ENCODE measurements around the gene ESRRB.

The ESRRB gene

DNA sequence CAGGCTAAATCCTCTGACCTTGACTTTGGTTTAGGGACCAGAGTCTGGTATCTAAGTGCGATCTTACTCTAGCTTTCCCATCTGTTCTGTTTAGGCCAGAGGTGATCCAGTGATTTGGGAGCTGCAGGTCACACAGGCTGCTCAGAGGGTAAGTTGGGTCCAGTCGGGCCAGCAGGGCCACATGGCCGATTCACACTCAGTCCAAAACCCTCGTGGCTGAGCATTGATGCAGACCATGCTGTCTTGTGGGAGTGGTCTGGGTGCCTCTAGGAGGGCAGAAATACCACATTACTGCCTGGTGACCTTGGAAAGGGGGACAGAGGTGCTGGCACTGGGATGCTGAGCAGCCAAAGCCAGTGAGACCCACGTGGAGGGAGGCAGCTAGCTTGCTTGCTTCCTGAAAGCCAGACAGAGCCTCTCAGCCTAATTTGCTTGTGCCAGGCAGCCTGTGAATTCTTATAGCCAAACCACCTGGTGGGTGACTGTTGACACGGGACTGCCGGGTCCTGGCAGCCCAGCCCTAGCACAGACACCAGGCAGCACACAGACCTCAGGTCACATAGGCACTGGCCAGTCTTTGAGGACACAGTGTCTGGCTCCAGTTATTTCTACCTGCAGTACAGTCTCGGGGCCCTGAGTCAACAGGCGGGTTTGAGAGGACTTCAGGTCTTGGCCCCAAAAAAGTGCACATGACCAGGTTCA is 31.7 kb downstream of the ESRRB start:
- DNase-seq: no peak

DNA sequence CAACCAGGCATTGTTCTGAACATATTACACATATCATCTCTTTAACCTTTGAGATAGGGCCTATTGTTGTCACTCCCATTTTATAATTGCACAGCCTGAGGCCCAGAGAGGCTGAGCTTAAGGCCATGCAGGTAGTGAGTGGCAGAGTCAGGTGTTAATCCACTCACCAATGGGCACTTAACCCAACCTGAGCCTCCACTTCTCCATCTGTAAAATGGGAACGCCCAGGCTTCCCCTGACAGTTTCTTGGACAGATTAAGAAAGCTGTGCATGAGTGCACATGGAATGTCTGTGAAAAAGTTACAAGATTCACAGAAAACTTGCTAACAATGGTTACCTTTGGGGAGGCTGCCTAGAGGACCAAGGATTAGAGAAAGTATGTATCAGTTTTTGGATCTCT is 32.9 kb downstream of the ESRRB start:
- DNase-seq: no peak

DNA sequence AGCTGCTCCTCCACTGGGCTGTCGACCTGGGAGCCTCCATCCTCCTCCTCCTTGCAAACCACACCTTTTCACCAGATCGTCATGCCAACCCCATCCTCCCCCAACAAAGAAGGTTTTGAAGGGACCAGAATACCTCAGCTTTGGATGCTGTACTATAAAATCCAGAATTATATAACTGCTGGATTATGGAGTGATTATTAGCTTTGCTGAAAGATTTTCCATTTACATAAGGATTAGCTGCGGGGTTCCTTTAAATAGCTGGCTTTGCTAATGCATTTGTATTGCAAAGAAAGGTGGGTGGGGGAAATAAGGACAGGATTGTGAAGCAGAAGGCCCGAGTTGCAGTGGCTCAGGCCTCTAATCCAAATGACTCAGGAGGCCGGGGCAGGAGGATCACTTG is 36.6 kb downstream of the ESRRB start:
- DNase-seq: no peak

DNA sequence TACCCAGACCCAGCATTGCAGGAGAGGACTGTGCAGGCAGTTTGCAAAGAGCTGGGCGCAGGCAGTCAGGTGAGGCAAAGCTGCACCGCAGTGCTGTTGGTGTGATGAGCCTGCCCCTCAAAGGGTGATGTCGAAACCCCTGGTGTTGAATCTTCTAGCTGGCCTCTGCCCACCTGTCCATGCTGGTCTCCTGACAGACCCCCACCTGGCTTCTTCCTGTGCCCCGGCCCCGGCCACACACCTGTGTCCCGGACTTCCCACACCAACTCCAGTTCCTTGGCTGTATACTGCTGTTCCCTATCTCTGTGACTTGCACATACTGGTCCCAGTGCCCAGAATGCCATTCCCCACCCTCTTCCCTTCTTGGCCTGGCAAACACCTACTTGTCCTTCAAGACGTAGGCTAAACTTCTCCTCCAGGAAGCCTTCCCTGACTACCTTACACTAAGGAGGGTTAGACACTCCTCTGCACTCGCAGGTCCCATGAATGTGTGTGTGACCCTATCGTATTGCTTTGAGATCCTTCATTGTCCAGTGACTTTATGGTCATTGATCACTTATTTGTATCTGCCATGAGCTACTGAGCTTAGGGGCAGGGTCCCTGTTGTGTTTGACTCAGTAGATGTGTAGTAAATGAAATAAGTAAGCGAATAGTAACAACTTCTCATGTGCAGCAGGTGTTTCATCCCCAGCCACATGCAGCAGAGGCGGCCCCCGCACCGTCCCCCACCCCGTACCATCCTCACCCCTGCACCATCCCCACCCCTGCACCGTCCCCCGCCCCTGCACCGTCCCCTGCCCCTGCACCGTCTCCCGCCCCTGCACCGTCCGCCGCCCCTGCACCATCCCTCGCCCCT is 37.4 kb downstream of the ESRRB start:
- DNase-seq: no peak

DNA sequence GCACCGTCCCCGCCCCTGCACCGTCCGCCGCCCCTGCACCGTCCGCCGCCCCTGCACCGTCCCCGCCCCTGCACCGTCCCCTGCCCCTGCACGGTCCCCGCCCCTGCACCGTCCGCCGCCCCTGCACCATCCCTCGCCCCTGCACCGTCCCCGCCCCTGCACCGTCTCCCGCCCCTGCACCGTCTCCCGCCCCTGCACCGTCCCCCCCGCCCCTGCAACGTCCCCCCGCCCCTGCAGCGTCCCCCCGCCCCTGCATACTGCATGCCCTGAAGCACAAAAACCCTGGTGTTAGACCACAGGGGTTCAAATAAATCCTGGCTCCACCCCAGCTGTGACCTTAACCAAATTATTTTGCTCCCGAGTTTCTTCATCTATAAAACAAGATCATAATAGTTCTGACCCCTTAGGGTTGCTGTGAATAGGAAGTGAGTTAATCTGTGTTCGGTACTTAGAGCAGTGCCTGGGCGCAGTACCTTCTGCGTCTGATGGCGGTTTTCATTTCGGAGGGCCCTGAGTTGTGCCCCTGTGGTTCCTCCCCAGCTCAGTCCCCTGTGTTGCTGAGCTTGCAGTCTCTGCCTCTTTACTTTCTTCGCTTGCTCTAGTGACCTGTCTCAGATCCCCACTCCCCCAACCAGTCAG is 38.1 kb downstream of the ESRRB start:
- DNase-seq: no peak

DNA sequence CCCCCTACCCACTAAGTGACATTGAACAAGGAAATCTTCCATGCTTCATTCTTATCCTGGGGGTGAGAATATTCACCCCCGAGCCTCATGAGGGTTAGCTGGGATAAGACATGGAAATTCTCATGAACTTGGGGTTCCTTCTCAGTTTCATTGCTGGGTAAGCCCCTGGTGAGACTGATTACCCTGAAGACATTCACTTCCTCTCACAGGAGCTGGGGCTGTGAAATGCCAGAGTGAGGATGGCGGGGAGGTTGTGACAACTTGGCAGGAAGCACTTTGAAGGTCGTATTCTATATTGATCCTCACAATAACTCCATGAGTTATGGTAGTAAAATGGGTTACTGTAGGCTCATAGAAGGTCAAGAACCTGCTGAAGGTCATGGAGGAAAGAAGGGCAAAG is 43.5 kb downstream of the ESRRB start:
- no peak for DNase-seq

DNA sequence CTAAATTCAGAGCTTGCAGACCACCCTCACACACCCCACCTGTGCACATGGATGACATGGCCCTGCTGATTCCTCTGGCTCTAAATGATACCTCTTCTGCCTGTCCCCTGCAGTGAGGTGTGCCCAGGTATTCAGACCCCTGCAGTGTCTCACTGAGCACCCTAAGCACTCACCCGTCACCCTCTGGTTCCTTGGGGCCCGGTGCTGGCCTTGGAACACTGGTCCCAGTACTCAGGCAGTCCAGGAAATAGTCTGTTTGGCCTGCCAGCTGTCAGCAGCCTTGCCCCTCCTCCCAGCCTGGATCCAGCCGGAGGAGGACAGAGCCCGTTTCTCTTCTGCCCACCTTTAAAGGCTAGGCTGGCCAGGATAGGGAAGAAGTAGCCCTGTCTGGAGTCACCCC is 44.9 kb downstream of the ESRRB start:
- DNase-seq: no peak

DNA sequence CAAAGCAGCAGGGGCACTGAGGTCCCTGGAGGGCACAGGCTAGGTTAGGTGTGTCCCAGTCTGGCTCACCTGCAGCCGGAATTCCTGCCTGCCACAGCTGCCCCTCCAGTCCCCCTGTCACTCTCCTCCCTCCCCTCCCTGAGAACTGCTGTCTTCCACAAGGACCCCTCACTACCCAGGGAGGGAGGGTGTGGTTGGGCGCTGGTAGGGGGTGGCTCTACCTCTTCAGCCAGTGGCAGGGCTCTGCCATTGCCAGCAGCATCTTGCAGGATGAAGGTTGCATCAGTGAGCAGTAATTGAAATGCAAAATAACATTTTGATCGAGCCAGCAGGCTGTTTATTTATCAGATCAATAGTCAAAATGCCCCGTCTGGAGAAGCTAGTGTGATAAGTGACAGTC is 45.7 kb downstream of the ESRRB start:
- DNase-seq: no peak

DNA sequence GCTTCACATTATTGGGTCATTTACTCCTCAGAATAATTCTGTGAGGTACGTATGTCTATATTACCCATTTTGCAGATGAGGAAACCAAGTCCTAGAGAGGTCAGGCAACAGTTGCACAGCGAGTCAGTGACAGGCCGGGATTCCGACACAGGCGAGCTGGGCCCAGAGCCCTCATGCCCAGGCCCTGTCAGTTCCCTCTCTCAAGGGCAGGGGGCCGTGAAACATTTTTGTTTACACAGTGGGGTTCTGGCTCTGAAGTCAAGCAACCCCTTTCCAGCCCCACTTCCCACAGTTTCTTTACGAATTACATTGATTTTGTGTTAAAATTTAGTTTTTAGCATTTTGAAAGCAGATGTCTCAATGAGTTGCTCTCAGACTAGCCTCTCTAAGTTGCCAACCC is 46.7 kb downstream of the ESRRB start:
- no peak for DNase-seq

DNA sequence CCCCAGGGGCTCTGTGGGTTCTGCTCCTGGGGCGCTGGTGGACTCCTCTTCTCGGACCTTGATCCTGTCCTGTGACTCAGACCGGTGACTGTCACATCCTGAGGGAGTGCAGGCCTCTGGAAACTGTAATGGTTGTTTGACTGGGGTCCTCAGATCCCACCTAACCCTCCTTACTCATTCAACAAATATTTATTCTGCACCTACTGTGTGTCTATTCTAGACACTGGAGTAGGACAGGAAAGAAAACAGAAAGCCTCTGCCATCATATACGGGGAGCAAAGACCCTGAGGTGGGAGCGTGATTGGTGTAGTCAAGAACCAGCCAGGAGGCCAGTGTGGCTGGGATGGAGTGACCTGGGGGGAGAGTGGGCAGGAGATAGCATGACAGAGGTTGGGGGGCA is 47.6 kb downstream of the ESRRB start:
- no peak for DNase-seq

DNA sequence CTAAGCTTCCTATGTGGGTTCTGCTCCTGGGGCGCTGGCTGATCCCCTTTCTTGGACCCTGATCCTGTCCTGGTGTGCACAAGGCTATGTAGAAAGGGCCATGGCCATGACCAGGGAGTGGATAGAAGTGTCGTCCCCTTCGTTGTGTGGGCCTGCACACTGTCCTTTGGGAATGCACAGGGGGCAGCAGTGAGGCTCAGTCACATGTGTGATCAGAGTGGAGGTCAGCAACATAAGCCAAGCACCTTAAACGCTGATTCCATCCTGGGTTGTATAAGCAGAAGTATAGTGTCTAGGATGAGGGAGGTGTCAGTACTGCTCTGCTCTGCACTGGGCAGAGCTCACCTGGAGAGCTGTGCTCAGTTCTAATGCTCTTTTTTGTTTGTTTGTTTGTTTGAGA is 48.4 kb downstream of the ESRRB start:
- no peak for DNase-seq

DNA sequence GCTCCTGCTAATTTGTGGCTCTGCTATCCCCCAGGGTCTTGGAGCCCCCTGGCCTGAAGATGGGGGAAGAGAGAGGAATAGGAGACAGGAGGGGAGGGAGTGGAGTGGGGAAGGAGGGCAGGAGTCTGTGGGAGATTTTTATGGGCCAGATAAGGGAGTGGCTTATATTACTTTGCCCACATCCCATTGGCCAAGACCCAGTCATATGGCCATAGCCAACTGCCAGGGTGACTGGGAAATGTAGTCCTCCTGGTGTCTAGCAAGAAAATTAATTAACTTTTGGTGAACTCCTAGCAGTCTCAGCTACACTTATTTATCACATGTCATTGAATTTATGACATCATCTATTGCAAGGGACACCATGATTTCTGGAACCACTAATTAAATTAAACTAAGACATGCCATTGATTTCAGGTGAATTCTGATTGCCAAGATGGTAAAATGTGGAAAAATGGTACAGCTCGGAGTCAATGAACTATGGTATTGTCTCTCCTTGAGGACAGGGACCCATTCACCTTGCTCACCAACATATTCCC is 50.3 kb downstream of the ESRRB start:
- DNase-seq: no peak

DNA sequence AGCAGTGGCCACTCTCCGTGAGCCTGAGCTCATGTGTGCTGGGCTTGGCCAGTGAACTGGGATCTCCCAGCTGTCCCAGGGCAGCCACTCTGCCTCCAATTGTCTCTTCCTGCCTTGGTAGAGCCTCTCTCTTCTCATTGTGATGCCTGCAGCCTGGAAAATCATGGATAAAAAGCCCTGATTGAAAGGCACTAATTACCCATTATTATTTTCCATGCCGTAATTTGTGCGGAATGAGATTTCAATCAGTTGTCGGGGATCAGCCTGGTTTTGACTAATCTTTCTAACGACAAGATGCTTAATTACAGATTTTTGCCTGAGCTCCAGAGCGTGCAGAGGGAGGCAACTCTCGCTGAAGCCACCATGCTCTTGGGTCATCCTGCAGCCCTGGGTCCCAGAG is 52.7 kb downstream of the ESRRB start:
- DNase-seq: no peak

DNA sequence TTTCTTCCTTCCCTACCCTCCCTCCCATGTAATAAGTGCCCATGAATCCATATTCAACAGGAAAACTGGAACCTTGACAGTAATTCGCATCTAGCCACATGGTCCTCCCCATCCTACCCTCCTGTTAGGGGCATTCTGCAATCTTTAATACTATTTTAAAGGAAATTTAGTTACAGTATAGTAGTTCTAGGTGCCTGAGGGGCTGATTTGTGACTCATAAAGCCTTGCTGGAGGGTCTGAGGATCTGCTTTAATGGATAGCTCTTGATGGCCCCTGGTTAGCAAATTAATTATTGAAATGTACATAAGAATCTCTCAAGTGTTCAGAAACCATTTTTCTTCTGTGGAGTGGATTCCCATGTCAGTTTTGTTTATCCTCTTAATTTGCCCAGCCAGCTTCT is 54.1 kb downstream of the ESRRB start:
- DNase-seq: no peak

DNA sequence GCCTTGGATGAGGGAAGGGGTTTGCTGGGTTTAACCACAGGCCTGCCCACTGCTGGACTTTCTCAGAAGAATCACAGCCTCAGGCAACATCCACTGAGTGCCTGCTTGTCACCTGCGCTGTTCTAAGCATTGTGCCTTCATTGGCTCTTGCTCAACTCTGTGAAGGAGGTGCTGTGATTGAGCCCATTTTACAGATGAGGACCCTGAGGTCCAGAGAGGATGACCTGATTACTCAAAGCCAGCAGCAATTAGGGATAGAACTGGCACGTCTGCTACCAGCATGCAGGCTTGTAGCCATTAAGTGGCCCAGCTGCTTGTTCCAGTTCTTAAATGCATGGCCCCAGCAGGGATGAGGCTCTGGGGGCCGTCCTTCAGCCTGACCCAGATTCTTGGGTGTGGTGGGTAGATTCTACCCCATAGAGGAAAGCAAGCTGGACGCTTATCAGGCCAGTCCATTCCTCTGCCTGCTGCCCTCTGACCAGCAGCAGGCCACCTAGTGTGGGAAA is 54.6 kb downstream of the ESRRB start:
- DNase-seq: no peak

DNA sequence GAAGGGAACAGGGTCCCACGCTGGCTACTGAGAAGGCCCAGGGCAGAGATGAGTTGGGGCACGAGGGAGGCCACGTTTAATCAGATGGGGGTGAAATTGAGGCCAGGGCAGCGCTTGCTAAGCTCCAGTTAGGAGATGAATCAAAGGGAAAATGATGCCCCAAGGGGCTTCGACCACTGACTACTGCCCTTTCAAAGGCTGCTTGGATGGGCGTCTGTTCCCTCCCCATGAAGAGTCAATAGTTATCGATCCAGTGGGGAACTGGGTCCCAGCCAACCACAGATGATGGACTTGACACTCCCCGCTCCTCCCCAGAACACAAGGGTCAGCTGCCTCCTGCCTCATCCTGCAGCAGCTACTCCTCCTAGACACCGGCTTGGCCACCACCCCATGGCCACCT is 55.6 kb downstream of the ESRRB start:
- DNase-seq: no peak

DNA sequence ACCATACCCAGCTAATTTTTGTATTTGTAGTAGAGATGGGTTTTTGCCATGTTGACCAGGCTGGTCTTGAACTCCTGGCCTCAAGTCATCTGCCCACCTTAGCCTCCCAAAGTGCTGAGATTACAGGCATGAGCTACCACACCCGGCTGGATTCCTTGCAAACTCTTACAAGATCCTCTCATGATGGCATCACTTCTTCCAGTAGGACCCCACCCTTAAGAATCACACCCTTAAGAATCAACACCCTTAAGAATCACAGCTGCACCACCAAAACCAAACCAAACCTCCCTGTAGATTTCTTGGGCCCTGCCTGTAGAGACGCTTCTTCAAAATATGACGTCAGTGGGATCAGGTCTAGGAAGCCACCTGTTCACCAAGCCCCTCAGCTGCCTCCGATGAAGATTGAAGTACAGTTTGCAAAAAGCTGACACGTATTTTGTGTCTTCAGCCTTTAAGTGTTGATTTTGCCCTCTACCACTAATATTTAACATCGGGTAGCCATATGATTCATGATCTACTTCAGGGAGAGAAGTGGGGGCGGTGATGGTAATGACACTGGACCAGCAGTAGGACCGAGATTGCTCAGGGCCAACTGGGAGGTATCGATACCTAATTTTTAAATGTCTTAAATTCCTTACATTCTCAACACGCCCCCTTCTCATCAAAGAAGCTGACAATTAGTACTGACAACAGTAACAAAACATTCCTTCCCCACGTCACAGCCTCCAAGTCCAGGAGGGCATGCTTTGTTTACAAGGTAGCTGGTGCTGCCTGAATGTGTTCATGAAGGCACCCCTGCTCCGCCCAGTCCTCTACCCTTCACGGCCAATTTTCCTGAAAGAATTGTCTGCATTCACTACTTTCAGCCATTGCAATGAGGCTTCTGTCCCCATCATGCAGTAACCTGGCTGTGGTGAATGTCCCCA is 57.2 kb downstream of the ESRRB start:
- DNase-seq: no peak

DNA sequence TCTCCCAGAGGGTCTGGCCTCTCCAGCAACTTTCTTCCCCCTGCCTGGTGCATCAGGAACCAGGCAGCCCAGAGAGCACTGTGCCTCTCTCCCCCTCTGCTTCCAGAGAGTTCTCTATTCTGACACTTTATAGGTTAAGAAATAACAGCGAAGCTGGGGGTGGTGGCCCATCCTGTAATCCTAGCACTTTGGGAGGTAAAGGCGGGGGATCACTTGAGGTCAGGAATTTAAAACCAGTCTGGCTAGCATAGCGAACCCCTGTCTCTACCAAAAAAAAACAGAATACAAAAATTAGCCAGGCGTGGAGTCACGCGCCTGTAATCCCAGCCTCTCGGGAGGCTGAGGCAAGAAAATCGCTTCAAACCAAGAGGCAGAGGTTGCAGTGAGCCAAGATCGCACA is 58.3 kb downstream of the ESRRB start:
- no peak for DNase-seq

DNA sequence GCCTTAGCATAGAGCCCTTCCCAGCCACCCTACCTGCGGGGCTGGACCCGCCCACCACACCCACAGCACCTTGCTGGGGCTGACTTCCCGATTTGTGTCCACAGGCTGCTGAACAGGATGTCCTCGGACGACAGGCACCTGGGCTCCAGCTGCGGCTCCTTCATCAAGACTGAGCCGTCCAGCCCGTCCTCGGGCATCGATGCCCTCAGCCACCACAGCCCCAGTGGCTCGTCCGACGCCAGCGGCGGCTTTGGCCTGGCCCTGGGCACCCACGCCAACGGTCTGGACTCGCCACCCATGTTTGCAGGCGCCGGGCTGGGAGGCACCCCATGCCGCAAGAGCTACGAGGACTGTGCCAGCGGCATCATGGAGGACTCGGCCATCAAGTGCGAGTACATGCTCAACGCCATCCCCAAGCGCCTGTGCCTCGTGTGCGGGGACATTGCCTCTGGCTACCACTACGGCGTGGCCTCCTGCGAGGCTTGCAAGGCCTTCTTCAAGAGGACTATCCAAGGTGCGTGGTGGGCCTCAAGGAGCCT is 63.4 kb downstream of the ESRRB start:
- DNase-seq: no peak

DNA sequence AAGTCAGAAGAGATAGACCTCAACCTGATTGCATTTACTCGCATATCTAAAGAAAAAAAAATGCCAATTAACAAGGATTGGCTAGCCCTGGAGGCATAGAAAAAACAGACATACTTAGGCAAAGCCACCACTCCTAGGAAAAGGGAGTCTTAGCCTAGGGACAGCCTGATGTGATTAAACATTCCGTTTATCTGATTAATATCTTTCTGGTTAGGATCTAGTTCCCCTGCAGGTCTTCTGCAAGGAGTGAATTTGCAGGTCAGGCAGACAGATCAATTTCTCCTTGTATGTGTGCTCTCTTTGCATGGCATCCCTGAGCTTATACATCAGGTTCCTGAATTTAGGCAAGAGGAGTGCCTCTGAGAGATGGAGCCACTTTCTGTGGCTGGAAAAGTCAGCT is 70.5 kb downstream of the ESRRB start:
- DNase-seq: no peak

DNA sequence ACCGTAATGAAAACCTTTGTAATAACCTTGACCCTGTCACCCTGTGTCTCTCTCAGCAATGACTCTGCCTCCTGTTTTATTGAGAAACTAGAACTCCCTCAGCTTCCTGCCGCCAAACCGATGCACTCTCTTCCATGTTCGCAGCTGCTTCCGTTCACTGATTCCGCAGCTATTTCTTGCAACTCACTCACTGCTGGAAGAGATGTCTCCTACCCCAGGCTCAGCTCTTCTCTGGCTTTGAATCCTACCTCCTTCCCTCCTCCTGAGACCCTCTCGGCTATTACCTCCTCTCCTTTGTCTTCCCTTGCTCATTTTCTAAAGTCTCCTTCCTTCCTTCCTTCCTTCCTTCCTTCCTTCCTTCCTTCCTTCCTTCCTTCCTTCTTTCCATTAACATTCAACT is 71.0 kb downstream of the ESRRB start:
- no peak for DNase-seq

DNA sequence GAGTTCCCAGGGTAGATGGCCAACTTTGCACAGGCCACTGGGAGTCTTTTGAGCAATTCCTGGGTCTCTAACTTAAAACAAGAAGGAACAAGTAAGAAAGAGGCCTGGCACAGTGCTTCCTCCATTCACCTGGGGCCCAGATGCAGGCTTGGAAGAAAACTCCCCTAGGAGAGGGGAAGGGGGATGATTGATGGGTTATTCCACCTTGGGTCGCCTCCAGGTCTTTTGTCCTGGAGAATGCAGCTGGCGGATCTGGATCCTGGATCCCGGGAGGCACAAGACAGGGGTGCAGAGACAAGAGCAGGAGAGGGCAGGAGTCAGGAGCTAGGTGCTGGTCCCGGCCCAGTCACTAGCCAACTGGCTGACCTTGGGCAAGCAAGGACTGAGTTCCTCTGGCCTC is 74.5 kb downstream of the ESRRB start:
- DNase-seq: no peak

All from EL (cell line).